GM19240 (cell line): ENCODE results near the gene DYNC2I2.
"Not testable (repeated sequence)": the region's sequence is repeated elsewhere in the genome, so short reads cannot be mapped to it uniquely, and the experiment has no call there.

Source experiments
- DNase-seq: peaks from one replicate; pipeline ENCODE4 v3.0.0; 2011; ENCODE audit warnings: low spot score; ENCODE audit not compliant: insufficient read length

DYNC2I2 gene

GRCh38 chr9:128619127-128619526 lies 37.5 kb downstream of the DYNC2I2 start:
- no peak for DNase-seq

- no peak for DNase-seq
Observed at GRCh38 chr9:128617943-128618342, 38.7 kb downstream of the DYNC2I2 start.

GRCh38 chr9:128615571-128615970 lies 41.1 kb downstream of the DYNC2I2 start:
- DNase-seq, result no peak

GRCh38 chr9:128614728-128615127 lies 41.9 kb downstream of the DYNC2I2 start:
- DNase-seq, result no peak

GRCh38 chr9:128611600-128612394 lies 44.9 kb downstream of the DYNC2I2 start:
- DNase-seq, result no peak

- DNase-seq, result no peak
Observed at GRCh38 chr9:128610897-128611296, 45.8 kb downstream of the DYNC2I2 start.

- no peak for DNase-seq
Observed at GRCh38 chr9:128607642-128608350, 48.9 kb downstream of the DYNC2I2 start.

- DNase-seq, result no peak
Observed at GRCh38 chr9:128603697-128604096, 53.0 kb downstream of the DYNC2I2 start.

- no peak for DNase-seq
Observed at GRCh38 chr9:128600099-128600498, 56.5 kb downstream of the DYNC2I2 start.

- DNase-seq, result no peak
Observed at GRCh38 chr9:128595471-128595870, 61.2 kb downstream of the DYNC2I2 start.

- no peak for DNase-seq
Observed at GRCh38 chr9:128593856-128594255, 62.8 kb downstream of the DYNC2I2 start.

GRCh38 chr9:128593039-128593438 lies 63.6 kb downstream of the DYNC2I2 start:
- no peak for DNase-seq

GRCh38 chr9:128588581-128589233 lies 67.9 kb downstream of the DYNC2I2 start:
- DNase-seq, result no peak

GRCh38 chr9:128587453-128587852 lies 69.2 kb downstream of the DYNC2I2 start:
- no peak for DNase-seq

- DNase-seq, result not testable (repeated sequence)
Observed at GRCh38 chr9:128586934-128587333, 69.7 kb downstream of the DYNC2I2 start.

- not testable (repeated sequence) for DNase-seq
Observed at GRCh38 chr9:128585155-128585554, 71.5 kb downstream of the DYNC2I2 start.
